Testis (tissue), 2 donors: ENCODE results near the gene SLC25A12.

Experiments
- CTCF ChIP-seq, 3 experiments: fragments of 450-650 bp in 2 of 3; fragments of 200-600 bp in 1 of 3; sonication (generic) in 1 of 3; IDR thresholded peaks; one replicate each; pipeline ENCODE4 v1.5.1; 2016 to 2019; ENCODE audit warnings: antibody characterized with exemption in 3 of 3, mild to moderate bottlenecking in 2 of 3, moderate library complexity in 1 of 3
- POLR2A ChIP-seq: fragments of 450-650 bp; IDR thresholded peaks from one replicate; pipeline ENCODE4 v1.6.1; 2017; ENCODE audit warnings: antibody characterized with exemption, mild to moderate bottlenecking, moderate library complexity

- no peak for TF ChIP-seq CTCF (IDR thresholded peaks at IDR 0.05)
- no peak for TF ChIP-seq POLR2A
Measured at GRCh38 chr2:171930385-171930784, 36.3 kb upstream of the SLC25A12 start.
